ENCODE measurements around the gene DDN. TPM values are rescaled to one million over a fixed set of nuclear protein-coding genes. Genes with fewer than 3 reads are reported as not detected.
A peak's percentile ranks its signal among the peaks of the same experiment; 100 is the strongest.

The DDN gene
- total and polyA plus RNA-seq, 10 of the 15 experiments (the other 5 are each of a cell fraction or from before 2014, with no cell fraction given): 0.10 to 13.4 (median 3.7) TPM

GRCh38 chr12:48977290-48978281 is 21.6 kb downstream of the DDN start (continued):
- TF ChIP-seq NKRF (conservative IDR thresholded peaks at IDR 0.05) (no peak), CTCF (IDR thresholded peaks at IDR 0.05 in 2 of 3, conservative IDR thresholded peaks at IDR 0.05 in 1 of 3; ENCODE audit: control insufficient read depth in 2 of 3, extremely low read depth in 1 of 3, insufficient read depth in 1 of 3, low read depth in 3 of 3, low read length in 3 of 3) (peak; percentile 61 to 82 (median 70); a peak in 5 of 6 replicates), SMC3 (IDR thresholded peaks at IDR 0.05; ENCODE audit: borderline replicate concordance, low read length) (peak; percentile 48; the same call in 1 of the 2 replicates), STAT1 (conservative IDR thresholded peaks at IDR 0.05) (no peak), BACH1 (IDR thresholded peaks at IDR 0.05; ENCODE audit: borderline replicate concordance) (peak; percentile 22; the same call in 1 of the 2 replicates), CBFB (IDR thresholded peaks at IDR 0.05; ENCODE audit: low read depth) (peak; percentile 91), HDAC6 (IDR thresholded peaks at IDR 0.05; ENCODE audit: unreplicated experiment) (no peak), ZBTB40 (IDR thresholded peaks at IDR 0.05; ENCODE audit: borderline replicate concordance) (no peak), POU2F2 (IDR thresholded peaks at IDR 0.05; ENCODE audit: borderline replicate concordance, low read depth, low read length) (no peak), MEF2B (IDR thresholded peaks at IDR 0.05; ENCODE audit: partially characterized antibody, poor library complexity, severe bottlenecking) (peak; percentile 51), SKIL (IDR thresholded peaks at IDR 0.05; ENCODE audit: low read depth, poor library complexity, severe bottlenecking) (no peak), SMAD1 (IDR thresholded peaks at IDR 0.05; ENCODE audit: low read depth, partially characterized antibody) (no peak), GATAD2B (conservative IDR thresholded peaks at IDR 0.05; ENCODE audit: low read depth) (peak; percentile 54), MLLT1 (IDR thresholded peaks at IDR 0.05) (peak; percentile 82), CREB1 (IDR thresholded peaks at IDR 0.05; ENCODE audit: low read depth) (peak; percentile 74), BRCA1 (IDR thresholded peaks at IDR 0.05; ENCODE audit: low read depth, low read length) (no peak)

Measured in GM12878 (cell line).